Measurements from ENCODE around the gene CRTC1.

- TF ChIP-seq CTCF (IDR thresholded peaks at IDR 0.05; ENCODE audit: insufficient read depth, low read length, poor library complexity, severe bottlenecking), result no peak
- TF ChIP-seq EZH2phosphoT487 (conservative IDR thresholded peaks at IDR 0.05; ENCODE audit: low read length), result no peak
Observed at GRCh38 chr19:18769989-18770528, 86.6 kb downstream of the CRTC1 start.

Measured in SU-DHL-6 (cell line).